Epidermal melanocyte (primary cell): ENCODE measurements around the gene USP21.

Experiments used
- DNase-seq: peaks from one replicate; pipeline ENCODE4 v3.0.0; 2011; ENCODE audit warnings: low spot score; ENCODE audit not compliant: insufficient read length

USP21 gene

DNA sequence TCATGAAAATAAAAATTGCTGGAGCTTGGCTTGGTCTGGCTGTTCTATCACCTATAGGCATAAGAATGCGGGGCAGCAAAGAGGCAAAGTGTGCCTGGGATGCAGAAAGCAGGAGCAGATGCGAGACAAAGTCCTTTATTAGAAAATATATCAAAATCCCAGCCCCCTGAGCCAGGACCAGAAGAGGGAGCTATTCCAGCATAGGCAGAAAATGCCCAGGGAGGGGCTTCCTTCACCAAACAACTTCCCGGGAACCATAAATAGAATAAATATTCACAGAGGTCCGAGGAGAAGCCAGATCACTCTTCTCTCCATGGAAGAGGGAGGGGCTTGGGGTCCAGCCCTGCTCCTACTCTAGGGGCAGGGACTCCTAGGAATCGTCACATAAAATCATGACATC is 11.9 kb downstream of the USP21 start:
- no peak for DNase-seq

DNA sequence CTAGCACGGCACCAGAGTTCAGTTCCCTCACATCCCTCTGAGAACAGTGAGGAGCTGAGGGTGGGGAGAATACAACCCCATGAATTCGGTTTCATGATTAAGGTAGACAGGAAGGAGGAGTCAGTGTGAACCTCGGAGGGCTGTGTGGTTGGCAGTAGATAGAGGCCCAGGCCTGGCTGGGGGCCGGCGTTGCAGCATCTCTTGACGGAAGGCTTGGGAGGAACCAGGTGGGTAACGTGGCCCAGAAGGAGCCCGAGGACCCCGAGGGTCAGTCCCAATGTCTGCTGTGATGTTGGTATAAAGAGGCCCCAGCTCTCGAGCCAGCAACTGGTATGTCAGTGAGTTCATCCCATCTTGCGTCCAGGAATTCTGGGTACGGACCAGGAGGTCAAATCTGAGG is 12.4 kb downstream of the USP21 start:
- DNase-seq: no peak

DNA sequence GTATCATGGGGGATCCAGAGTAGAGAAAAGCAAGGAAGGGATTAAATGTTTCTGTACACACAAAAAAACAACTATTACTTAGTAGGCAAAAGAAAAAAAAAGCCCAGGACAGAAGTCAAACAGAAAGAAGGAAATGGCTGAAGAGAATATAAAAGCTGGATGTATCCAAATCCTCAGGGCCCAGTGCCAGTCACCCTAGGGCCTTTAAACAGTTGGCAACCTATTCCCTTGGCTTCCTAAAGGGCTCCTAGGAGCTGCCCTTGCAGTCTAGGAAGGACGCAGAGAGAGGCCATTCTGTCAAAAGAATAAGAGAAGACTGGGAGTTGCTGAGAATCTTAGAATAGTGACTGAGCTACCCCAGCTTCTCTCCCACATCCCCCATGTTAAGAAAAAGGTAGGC is 13.0 kb downstream of the USP21 start:
- no peak for DNase-seq

DNA sequence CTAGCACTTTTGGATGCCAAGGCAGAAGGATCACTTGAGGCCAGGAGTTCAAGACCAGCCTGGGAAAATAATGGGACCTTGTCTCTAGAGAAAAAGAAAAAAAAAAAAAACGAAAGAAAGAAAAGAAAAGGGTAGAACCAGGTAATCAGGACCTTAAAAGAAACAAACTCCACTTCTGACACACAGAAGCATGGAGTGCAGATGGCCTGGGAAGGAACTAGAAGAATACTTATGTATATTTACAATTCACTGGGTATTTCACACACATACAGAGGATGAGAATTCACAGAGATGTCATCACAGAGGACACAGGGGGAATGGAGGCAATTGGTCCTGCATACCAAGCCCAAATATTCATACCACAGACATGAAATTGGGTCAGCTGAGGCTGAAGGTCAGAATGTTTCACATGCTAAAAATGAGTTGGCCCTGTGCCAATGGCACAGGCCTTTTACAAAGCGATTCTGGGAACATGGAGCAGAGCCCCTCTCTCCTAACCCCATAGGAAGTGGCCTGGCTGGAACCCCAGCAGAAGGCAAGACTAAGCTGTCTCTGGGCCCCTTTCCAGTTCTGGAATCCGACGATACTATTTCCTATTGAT is 13.6 kb downstream of the USP21 start:
- no peak for DNase-seq

DNA sequence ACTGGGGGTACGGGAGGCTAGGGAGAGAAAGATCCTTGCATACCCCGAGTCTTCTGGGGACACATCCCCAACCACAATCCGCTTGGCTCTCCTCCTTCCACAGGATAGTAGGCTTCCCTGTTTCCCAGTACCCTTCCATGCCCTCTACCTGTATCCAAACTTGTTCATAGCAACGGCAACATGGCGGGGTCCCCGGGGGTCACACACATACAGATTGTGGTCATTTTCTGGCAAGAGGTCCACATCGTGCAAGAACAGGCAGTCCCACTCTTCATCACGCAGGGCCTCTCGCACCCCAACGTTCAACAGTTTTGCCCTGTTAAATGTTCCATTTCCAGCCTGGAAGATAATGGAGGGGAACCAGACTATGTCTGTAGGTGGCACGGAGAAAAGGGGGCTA is 14.4 kb downstream of the USP21 start:
- DNase-seq: no peak

DNA sequence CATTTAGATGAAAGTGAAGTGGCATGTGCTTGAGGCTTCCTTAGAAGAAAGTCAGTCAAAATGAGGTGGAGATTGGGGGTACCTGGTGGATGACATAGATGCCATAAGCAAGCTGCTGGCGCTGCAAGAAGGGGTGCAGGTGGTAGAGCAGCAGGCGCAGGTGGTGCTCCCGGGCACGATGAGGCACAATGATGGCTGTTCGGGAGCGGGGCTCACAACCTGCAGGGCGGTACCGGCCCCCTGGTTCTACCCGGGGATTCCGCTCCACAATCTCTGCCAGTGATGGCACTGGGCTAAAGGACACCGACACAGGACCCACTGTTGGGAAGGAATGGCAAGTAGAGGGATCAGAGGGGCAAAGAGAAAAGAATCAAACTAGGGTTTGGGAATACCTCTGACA is 15.6 kb downstream of the USP21 start:
- DNase-seq: no peak

DNA sequence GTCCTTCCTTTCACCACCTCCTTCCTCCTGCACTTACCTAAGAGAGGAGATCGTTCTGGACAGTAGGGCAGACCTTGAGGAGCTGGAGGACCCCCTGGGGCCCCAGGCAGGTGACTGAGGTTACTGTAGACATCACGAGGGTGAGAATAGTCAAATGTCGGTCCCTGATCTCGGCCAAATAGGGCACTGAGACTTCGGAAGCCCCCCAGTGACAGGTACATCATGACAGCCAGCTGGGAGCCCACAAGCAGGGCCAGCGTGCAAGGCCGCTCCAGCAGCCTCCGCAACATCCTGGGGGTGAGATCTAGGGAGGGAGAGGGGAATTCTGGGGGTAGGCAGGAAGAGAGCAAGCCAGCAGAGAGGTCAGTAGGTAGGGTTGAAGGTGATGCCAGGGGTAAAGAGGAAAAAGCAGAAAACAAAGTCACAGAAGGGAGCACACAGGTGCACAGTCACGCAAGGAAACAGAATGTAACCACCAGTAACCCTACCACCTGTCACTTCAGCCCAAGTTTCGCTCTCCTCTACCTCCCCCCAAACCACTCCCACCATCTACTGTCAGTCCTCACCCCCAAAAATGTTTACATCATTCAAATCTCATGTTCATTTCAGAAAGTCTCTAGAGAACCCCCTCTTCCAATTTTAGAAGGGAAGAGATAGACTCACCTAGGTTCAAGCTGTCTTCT is 16.6 kb downstream of the USP21 start:
- DNase-seq: no peak

DNA sequence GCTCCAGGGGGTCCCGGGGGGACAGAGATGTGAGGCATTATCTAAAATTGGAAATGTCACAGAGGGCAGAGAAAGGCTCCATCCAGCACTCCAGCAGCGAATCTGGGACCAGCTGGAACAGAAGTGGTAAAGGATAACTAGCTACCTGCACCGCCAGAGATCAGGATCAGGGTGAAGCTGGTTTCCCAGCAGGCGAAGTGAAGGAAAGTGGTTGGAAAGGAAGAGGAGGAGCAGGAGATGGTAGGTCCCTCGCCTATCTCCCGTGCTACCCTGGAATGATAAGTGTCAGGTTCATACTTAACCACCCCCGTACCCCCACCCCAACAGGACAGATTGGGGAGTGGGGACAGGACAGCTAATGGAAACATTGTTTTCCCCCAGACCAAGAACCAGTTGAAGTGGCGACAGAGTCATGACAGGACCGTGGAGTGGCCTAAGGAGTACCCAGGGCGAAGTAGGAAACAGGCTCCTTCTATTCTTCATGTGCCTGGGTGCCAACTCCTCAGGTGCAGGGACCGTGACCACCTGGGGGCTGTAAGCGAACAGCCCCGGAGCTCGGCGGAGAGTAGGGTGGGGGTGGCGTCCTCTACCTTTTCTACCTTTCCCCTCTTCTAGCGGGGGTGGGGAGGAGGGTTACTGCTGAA is 17.3 kb downstream of the USP21 start:
- DNase-seq: no peak

DNA sequence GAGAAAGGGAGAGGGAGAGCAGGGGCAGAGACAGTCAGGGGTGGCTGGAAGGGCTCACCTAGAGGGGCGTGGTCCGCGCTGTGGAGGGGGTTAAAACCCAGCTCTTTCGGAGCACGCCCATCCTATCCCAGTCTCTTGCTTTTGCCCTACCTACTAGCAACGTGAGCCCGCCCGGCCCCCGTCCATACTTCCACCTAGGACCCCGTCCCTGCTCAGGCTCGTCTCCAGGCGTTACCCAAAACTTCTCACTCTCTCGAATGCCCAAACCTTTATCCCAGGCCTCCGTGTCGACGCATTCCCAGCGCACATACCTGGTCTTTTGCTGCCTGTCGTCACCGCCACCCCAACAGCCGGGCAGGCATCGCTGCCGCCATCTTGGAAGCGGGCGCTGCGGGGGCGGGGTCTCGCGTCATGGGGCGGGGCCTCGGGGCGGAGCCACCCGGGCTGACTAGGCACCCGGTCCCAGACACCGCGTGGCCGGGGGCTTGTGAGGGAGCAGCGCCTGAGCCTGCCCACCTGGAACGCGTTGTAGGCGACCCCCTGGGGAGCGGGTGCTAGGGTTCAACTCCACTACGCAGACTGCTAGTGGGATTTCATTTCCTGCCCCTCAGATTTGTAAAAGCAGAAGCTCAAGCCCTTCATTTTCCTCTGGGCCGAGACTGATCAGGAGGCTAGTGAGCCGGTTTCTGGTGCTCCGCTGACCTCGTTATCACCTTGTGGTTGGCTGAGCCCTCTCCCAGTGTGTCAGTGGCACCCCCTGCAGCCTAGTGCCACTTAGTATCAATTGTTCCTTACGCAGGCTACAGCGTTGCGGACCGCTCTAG is 18.0 kb downstream of the USP21 start, which contains the start of gene B4GALT3:
Gene B4GALT3 (minus strand): TSS at position 396 of the 824 bp plus-strand sequence. CDS start 1,447 bp downstream, outside the sequence.
- DNase-seq: peak; percentile 91

DNA sequence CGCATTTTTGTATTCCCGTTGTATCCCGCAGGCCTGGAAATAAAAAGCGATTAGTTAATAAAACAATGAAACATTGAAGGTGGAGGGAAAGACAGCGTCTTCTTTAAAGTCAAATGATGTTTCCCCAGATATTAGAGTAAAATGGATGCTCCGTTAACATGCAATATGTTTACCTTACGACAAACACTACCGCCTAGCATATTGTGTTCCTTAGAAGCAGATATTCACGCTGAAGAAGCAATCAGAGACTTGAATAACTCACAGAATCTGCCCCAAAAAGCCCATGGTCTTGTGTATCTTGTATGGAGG is 18.6 kb downstream of the USP21 start:
- no peak for DNase-seq

DNA sequence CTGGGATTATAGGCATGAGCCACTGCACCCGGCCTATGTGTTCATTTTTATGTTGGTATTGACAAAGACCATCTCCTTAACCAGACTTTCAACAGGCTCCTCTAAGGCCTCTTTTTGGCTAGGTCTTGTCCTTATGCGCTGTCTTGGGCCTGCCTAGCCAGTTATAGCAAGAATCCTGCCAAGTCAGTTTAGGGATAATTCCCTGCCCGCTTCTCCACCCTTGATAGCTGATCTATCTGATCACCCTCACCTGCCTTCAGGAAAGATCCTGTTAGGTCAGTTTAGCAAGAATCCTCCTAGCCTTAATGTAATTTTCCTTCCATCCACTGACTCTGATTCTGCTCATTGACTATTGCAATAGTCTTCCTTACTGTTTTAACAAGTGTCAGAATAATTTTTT is 20.4 kb downstream of the USP21 start:
- DNase-seq: no peak

DNA sequence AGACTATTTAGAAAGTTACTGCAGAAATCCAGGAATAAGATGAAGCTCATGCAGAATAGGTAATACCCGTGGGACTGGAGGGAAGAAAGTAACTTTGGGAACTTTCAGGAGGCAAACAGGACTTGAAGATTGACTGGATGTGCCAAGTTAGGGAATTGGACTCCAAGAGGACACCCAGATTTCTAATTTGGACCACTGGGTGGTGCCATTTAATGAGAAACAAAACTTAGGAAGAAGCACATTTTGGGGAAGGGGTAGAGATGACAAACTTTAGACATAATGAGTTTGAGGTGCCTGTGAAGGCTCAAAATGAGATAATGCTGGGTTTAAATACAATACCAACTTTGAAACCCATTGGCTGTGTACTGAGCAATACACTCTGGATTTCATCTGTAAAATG is 21.3 kb downstream of the USP21 start:
- no peak for DNase-seq

DNA sequence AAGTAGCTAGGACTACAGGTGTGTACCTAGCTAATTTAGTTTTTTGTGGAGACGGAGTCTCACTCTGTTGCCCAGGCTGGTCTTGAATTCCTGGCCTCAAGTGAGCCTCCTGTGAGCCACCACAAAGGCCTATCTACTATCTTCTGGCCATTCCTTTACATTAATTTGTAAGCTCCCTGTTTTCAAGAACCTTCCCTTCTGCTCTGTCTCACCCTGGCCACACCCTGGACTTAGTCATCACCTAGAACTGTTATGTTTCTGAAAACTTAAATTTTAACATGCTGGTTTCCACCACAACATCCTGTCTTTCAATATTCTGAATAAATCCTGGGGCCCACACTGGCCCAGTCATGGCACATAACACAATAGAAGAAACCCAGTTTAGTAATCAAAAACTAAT is 22.9 kb downstream of the USP21 start:
- DNase-seq: no peak

DNA sequence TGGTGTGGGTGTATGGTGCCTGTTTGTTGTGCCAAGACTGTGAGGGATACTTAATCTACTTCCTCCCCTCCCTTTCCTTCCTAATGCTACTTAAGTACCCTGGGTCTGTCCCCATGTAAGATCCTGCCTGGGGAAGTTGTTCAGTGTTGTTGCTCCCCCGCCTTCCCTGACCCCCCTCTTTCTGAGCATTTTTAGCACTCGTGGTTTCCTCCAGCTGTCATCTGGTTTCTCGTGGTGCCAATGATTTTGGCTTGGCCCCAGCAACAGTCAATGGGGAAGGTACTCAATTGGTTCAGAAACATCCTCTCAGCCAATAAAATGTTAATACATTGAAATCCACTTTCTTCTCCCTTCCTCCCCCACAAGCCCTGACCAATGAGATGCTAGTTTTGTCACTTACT is 26.0 kb downstream of the USP21 start:
- DNase-seq: peak; percentile 94

DNA sequence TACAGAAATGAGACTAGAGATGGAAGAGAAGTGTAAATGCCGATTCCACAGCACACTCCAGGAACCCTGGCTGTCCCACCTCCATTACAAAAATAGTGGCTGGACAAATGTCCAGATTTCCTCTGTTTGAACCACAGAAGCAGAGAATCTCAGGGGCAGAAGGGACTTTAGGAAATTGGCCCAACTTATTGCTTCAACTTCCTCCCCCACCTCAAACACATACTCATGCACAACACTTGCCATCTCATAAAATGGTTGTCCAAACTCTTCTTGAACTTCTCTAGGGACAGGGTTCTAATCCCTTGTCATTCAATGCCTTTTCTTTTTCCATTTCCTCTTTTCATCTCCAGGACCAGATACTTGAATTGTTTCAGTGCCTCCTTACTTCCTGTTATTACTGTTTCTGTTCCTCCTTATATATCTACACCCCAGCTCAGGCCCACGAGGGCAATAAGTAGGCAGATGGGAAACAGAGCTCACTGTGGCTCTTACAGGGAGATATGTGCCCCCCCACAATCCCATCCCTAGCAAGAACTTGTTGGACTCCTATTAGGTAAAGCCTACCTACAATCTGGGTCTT is 26.5 kb downstream of the USP21 start:
- no peak for DNase-seq

DNA sequence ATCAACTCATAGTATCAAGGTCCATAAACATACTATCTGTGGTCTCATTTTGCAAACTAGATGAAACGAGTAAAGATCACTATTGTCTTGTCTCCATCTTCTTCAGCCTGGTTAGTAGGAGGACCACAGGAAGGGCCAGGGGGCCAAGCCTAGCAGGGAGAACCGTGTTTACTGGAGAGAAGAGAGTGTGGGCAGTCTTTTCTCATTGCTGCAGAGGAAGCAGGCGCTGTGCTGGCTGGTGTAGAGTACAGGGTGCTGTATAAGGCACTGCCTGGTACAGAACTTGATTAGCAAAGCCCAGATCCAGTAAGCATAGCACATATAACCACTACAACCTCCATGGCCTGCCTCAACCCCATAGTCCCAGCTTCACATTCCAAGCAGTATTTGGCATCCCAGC is 28.0 kb downstream of the USP21 start:
- DNase-seq: no peak

DNA sequence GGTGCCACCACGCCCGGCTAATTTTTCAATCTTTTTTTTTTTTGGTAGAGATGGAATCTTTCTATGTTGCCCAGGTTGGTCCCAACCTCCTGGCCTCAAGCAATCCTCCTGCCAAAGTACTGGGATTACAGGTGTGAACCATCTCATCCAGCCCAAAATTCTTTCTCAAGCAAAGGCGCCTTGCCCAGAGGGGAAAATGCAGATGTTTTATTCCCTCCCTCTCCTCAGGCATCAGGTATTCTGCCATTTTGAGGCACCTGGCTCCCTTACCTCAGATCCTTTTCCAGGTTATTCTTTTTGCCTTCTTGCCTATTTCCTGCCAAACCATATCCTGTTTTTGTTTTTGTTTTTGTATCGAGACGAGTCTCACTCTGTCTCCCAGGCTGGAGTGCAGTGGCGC is 29.1 kb downstream of the USP21 start:
- DNase-seq: no peak

DNA sequence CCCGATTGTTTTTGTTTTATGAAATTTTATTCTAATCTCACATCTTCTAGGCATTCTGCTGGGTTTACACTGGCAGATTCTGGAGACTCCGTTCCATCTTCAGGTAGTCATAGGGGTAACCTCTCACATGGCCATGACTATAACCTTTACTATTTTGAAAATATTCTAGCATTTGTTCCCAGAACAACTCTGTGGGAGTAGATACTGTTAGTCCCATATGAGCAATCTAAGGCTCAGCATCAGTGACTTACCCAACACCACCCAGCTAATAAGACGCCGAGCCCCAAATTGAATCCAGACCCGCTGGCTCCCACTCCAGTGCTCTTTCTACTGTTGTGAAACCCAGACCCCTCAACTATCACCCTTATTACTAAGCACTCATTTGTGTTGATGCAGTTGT is 29.7 kb downstream of the USP21 start:
- no peak for DNase-seq

DNA sequence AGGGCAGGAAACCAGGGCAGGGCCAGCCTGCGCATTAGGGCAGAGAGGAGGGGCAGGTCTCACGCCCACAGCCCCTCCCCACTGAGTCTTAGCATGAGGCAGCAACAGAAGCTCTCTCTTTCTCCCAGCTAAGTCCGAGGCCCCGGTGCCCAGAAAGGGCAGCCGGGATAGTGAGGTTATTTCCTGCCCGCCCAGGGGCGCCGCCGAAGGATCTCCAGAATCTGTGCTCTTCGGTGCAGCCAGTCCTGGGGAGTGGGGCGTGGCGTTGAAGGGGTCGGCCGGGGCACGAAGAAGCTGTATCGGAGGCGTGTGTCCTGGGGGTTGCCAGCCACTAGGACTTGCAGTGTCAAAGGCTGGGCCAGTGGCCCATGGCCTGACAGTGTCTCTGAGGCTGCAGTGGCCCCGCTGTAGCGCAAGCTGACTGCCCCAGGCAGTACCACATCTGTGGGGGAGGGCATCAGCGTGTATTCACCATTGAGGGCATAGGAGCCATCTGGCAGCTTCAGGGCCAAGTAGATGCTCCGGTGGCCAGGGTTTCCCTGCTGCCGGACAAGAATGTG is 31.7 kb downstream of the USP21 start:
- no peak for DNase-seq

DNA sequence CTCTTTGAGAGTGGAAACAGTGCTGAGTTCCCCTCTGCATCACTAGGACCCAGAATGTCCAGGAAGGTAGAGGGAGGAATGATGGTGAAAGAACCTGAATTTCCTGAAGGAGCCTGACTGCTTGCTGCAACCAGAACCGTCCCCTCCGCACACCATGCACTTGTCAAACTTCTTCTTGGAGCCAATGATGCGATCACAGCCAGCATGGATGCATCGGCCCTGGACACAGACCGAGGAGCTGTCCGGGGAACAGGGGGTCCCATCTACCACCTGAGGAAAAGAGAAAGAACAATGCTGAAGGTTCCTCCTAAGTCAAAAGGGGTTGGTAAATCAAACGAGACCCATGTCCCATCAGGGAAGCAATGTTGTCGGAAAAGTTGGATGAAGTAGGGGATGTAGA is 32.7 kb downstream of the USP21 start:
- DNase-seq: no peak
